ENCODE results near the gene ANO4.

The ANO4 gene

GRCh38 chr12:101021911-101022388, 227.4 kb downstream of the ANO4 start:
- no peak overlapping the region for H3K4me3 ChIP-seq
- no peak for DNase-seq (ENCODE audit: low spot score)
- H3K27ac ChIP-seq: no peak overlapping the region
- TF ChIP-seq, protein P1, sequence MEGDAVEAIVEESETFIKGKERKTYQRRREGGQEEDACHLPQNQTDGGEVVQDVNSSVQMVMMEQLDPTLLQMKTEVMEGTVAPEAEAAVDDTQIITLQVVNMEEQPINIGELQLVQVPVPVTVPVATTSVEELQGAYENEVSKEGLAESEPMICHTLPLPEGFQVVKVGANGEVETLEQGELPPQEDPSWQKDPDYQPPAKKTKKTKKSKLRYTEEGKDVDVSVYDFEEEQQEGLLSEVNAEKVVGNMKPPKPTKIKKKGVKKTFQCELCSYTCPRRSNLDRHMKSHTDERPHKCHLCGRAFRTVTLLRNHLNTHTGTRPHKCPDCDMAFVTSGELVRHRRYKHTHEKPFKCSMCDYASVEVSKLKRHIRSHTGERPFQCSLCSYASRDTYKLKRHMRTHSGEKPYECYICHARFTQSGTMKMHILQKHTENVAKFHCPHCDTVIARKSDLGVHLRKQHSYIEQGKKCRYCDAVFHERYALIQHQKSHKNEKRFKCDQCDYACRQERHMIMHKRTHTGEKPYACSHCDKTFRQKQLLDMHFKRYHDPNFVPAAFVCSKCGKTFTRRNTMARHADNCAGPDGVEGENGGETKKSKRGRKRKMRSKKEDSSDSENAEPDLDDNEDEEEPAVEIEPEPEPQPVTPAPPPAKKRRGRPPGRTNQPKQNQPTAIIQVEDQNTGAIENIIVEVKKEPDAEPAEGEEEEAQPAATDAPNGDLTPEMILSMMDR (IDR thresholded peaks at IDR 0.05): no peak

GRCh38 chr12:101027200-101027599, 232.6 kb downstream of the ANO4 start:
- Histone ChIP-seq H3K27ac (no peak overlapping the region), H3K4me3 (no peak overlapping the region)
- TF ChIP-seq, protein P1 (IDR thresholded peaks at IDR 0.05): no peak
- no peak for DNase-seq (ENCODE audit: low spot score)

DNA sequence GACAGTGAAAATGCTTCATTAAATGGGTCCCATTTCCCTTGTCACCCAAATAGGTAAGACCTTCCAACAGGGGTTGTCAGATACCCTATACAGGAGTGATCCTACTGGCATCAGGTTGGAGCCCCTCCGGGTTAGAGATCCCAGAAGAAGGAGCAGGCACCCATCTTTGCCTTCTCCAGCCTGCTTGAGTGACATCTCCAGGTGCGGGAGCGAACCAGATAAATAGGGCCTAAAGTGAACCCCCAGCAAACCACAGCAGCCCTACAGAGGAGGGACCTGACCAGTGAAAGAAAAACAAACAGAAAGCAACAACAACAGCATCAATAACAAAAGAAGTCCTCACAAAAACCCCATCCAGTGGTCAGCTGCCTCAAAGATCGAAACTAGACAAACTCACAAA, 233.2 kb downstream of the ANO4 start:
- H3K27ac ChIP-seq: no peak overlapping the region
- H3K4me3 ChIP-seq: no peak overlapping the region
- TF ChIP-seq, protein P1 (IDR thresholded peaks at IDR 0.05): no peak
- no peak for DNase-seq (ENCODE audit: low spot score)

DNA sequence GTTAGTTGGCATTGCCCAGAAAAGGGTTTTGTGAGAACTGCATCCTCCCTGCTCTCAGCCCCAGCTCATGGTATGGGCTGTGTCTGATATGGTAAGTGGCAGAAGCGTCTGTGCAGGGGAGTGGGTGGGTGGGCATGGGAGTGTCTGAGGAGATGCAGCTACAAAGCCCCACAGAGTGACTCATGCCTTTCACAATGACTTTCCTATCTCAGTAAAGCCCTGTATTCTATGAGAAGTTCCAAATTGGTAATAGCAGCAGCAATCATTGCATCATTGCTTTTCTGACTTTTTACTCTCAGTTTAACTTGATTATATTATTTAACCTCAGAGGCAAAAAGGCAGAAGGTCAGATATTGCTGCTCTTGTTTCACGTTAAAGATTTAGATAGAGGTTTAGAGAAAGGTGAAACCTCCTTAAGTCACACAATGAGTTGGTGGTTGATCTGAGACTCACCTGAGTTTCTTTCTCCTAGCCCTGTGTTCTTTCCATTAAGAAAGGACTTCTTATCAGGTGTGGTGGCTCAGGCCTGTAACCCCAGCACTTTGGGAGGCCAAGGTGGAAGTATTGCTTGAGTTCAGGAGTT, 243.8 kb downstream of the ANO4 start:
- H3K4me3 ChIP-seq: no peak overlapping the region
- TF ChIP-seq, protein P1 (IDR thresholded peaks at IDR 0.05): no peak
- no peak overlapping the region for H3K27ac ChIP-seq
- no peak for DNase-seq (ENCODE audit: low spot score)

GRCh38 chr12:101039848-101040531, 245.4 kb downstream of the ANO4 start:
- no peak overlapping the region for H3K4me3 ChIP-seq
- TF ChIP-seq, protein P1 (IDR thresholded peaks at IDR 0.05): no peak
- DNase-seq (ENCODE audit: low spot score): no peak
- no peak overlapping the region for H3K27ac ChIP-seq

DNA sequence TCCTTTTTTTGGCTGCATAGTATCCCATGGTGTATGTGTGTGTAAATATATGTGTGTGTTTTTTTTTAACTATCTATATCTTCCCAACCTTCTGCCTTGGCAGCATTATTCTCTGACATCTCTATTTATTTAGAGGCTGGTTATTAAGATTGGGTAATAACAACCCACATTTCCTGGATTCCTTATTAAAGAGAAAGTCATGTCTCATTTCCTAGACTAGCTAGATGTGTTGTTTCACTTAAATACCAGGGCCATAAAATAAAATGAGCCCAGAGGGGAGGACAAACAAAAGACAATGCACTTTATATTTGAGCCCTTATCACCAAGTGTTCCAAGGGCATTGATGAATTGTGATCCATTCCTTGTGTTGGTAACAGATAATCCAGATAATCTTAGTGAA, 246.4 kb downstream of the ANO4 start:
- H3K27ac ChIP-seq: no peak overlapping the region
- no peak overlapping the region for H3K4me3 ChIP-seq
- DNase-seq (ENCODE audit: low spot score): no peak
- TF ChIP-seq, protein P1 (IDR thresholded peaks at IDR 0.05): no peak

DNA sequence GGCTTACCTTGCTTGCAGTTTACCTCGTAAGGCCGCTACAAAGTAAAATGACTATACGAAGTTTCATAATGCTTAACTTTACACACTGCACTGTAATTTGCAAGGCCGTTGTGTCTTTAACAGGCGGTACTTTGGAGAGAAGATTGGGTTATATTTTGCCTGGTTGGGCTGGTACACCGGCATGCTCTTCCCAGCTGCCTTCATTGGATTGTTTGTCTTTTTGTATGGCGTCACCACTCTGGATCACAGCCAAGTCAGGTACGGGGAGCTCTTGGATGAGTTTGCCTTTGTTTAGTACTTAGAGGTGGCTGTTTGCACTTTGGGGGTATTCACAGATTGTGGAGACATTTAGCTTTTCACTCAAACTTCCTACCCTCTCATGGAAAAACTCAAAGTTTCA, 247.6 kb downstream of the ANO4 start:
- Histone ChIP-seq H3K27ac (no peak overlapping the region), H3K4me3 (no peak overlapping the region)
- DNase-seq (ENCODE audit: low spot score): no peak
- TF ChIP-seq, protein P1 (IDR thresholded peaks at IDR 0.05): no peak

All from coronary artery (tissue), 2 donors.